Uterus (tissue), 4 donors: Measurements from ENCODE around the gene LCN1. TPM values are rescaled to one million over a fixed set of nuclear protein-coding genes. Genes with fewer than 3 reads are reported as not detected.

Experiments used
- DNase-seq, 2 donors: peaks; one replicate each; pipeline ENCODE4 v3.0.0-alpha.2; 2019 to 2020
- H3K27ac ChIP-seq, 2 donors: fragments of 200-600 bp; sonication (generic); 1 replicate in 1 of 2; 2 replicates in 1 of 2; pipeline ENCODE4 v1.5.1; 2016 to 2018
- H3K27me3 ChIP-seq, 2 donors: fragments of 200-600 bp; sonication (generic); one replicate each; pipeline ENCODE4 v1.5.1; 2018 to 2019; ENCODE audit warnings: control low read depth in 1 of 2
- H3K36me3 ChIP-seq, 2 donors: fragments of 200-600 bp; sonication (generic); one replicate each; pipeline ENCODE4 v1.5.1; 2019; ENCODE audit warnings: control low read depth in 1 of 2
- H3K4me1 ChIP-seq, 2 donors: fragments of 200-600 bp; sonication (generic); one replicate each; pipeline ENCODE4 v1.5.1; 2018 to 2019; ENCODE audit warnings: control low read depth in 1 of 2
- H3K4me3 ChIP-seq, 2 donors: fragments of 200-600 bp; sonication (generic); 1 replicate in 1 of 2; 2 replicates in 1 of 2; pipeline ENCODE4 v1.5.1; 2018 to 2019; ENCODE audit warnings: mild to moderate bottlenecking in 1 of 2
- H3K9me3 ChIP-seq, 2 donors: fragments of 200-600 bp; sonication (generic); one replicate each; pipeline ENCODE4 v1.5.1; 2019; ENCODE audit warnings: control low read depth in 1 of 2
- CTCF ChIP-seq, 4 experiments: fragments of 200-600 bp in 2 of 4; fragments of 450-650 bp in 2 of 4; sonication (generic) in 2 of 4; IDR thresholded peaks; one replicate each; pipeline ENCODE4 v1.5.1; 2016 to 2019; ENCODE audit warnings: antibody characterized with exemption in 4 of 4, mild to moderate bottlenecking in 2 of 4, moderate library complexity in 1 of 4
- POLR2A ChIP-seq, 2 donors: fragments of 450-650 bp; IDR thresholded peaks; one replicate each; pipeline ENCODE4 v1.6.1; 2016; ENCODE audit warnings: antibody characterized with exemption in 2 of 2, mild to moderate bottlenecking in 1 of 2, moderate library complexity in 1 of 2
- intact Hi-C: fragments of 100-400 bp; cut with DNase I; formaldehyde crosslinking; loops from one replicate; pipeline ENCODE4 v1.15.1; 2023; ENCODE audit warnings: low total_unique reads
- total RNA-seq, 4 donors: library from RNA; depleted of rRNA in 3 of 4; stranded (reverse); fragments of >200 nt in 3 of 4; gene quantifications; one replicate each; pipeline versions ENCODE4 v1.1.0 to v1.2.4, GENCODE V29; 2014 to 2023
- donor health status: DM: yes; HTN: yes; CAD: no.

The LCN1 gene
- total RNA-seq, 4 donors from 2014 or later = 2.2 TPM; not detected in 3

DNA sequence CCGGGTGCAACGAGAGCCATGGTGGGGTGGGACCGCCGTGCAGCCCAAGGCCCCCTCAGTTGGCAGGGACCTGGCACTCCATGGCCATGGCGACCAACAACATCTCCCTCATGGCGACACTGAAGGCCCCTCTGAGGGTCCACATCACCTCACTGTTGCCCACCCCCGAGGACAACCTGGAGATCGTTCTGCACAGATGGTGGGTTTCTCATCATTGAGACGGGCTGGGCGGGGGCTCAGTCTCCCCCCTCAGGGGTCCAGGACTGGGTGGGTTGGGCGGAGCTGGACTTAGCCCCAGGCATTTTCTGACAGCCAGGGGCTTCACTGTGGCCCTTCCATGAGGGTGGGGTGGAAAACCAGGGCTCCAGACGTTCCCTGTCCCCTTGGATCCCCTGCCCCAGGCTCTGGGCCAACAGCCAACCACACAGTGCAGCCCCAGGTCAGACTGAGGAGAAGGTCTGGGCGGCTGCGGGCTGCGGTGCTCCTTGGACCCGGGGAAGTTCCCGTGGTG lies 41.0 kb downstream of the LCN1 start:
- H3K4me1 ChIP-seq = no peaks in the 10 kb centered on the region
- no peaks in the 10 kb centered on the region for H3K9me3 ChIP-seq
- no peaks in the 10 kb centered on the region for H3K27me3 ChIP-seq
- H3K4me3 ChIP-seq = no peak overlapping the region
- intact Hi-C loops = no loop called here
- TF ChIP-seq CTCF (IDR thresholded peaks at IDR 0.05) (no peak), POLR2A (IDR thresholded peaks at IDR 0.05) (no peak)
- no peak for DNase-seq
- H3K36me3 ChIP-seq = no peaks in the 10 kb centered on the region
- no peak overlapping the region for H3K27ac ChIP-seq

DNA sequence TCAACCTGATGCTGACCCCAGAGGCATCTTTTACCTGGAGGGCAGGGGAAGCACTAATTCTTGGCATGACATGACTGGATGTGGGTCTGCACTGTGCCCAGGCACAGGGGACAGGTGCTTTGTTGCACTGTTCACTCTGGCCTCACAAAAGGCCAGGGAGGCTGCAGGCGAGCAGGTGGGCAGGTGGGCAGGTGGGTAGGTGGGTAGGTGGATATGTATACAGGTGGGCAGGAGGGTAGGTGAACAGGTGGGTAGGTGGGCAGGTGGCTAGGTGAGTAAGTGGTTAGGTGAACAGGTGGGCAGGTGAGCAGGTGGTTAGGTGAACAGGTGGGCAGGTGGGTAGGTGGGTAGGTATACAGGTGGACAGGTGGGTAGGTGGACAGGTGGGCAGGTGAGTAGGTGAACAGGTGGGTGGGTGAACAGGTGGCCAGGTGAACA lies 41.8 kb downstream of the LCN1 start:
- Histone ChIP-seq H3K4me3 (no peak overlapping the region), H3K27ac (no peak overlapping the region), H3K36me3 (no peaks in the 10 kb centered on the region), H3K4me1 (no peaks in the 10 kb centered on the region), H3K9me3 (no peaks in the 10 kb centered on the region), H3K27me3 (no peaks in the 10 kb centered on the region)
- DNase-seq = no peak
- intact Hi-C loops = no loop called here
- TF ChIP-seq CTCF (IDR thresholded peaks at IDR 0.05) (no peak), POLR2A (IDR thresholded peaks at IDR 0.05) (no peak)

GRCh38 chr9:135563858-135564257 lies 42.6 kb downstream of the LCN1 start:
- intact Hi-C loops = no loop called here
- no peaks in the 10 kb centered on the region for H3K36me3 ChIP-seq
- H3K27me3 ChIP-seq = no peaks in the 10 kb centered on the region
- H3K27ac ChIP-seq = no peak overlapping the region
- no peaks in the 10 kb centered on the region for H3K9me3 ChIP-seq
- no peaks in the 10 kb centered on the region for H3K4me1 ChIP-seq
- TF ChIP-seq POLR2A (IDR thresholded peaks at IDR 0.05) (no peak), CTCF (IDR thresholded peaks at IDR 0.05) (no peak)
- no peak for DNase-seq
- no peak overlapping the region for H3K4me3 ChIP-seq

DNA sequence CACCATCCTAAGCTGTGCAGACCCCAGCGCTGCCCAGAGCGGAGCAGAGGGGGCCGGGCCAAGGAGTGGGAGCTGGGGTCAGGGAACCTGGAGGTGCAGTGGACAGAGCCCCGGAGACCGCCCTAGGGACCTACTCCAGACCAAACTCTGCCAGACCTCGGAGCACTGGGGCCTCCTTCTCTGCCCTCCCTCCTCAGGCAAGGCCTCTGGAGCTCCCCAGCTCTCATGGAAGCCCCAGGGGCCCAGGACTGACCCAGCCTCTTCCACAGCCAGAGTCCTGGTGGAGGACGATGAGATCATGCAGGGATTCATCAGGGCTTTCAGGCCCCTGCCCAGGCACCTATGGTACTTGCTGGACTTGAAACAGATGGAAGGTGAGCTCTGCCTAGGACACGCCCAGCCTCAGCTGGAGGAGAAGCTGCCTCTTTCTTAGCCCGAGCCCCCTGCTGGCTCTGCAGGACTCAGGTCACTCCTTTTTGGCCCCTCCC lies 43.9 kb downstream of the LCN1 start:
- Histone ChIP-seq H3K36me3 (no peaks in the 10 kb centered on the region), H3K27ac (no peak overlapping the region), H3K27me3 (no peaks in the 10 kb centered on the region), H3K9me3 (no peaks in the 10 kb centered on the region), H3K4me1 (no peaks in the 10 kb centered on the region), H3K4me3 (no peak overlapping the region)
- TF ChIP-seq POLR2A (IDR thresholded peaks at IDR 0.05) (no peak), CTCF (IDR thresholded peaks at IDR 0.05) (no peak)
- DNase-seq = no peak
- intact Hi-C loops = no loop called here

GRCh38 chr9:135565636-135566035 lies 44.4 kb downstream of the LCN1 start:
- TF ChIP-seq CTCF (IDR thresholded peaks at IDR 0.05) = no peak
- no peak for TF ChIP-seq POLR2A (IDR thresholded peaks at IDR 0.05)
- Histone ChIP-seq H3K27ac (no peak overlapping the region), H3K4me1 (no peaks in the 10 kb centered on the region), H3K27me3 (no peaks in the 10 kb centered on the region), H3K9me3 (no peaks in the 10 kb centered on the region), H3K4me3 (no peak overlapping the region), H3K36me3 (no peaks in the 10 kb centered on the region)
- intact Hi-C loops = no loop called here
- DNase-seq = no peak
